ENCODE measurements around the gene FPR1.
"Not testable (repeated sequence)": the region's sequence is repeated elsewhere in the genome, so short reads cannot be mapped to it uniquely, and the experiment has no call there.

The FPR1 gene

GRCh38 chr19:51779181-51779580 lies 27.5 kb upstream of the FPR1 start:
- no peak for DNase-seq

GRCh38 chr19:51777570-51778462 lies 26.1 kb upstream of the FPR1 start:
- DNase-seq: no peak

GRCh38 chr19:51776561-51776960 lies 24.9 kb upstream of the FPR1 start:
- DNase-seq: not testable (repeated sequence)

GRCh38 chr19:51772977-51773376 lies 21.3 kb upstream of the FPR1 start:
- no peak for DNase-seq

GRCh38 chr19:51771376-51772130 lies 19.9 kb upstream of the FPR1 start:
- DNase-seq: no peak

- no peak for DNase-seq
These were observed 14.8 kb upstream of the FPR1 start for GRCh38 chr19:51766461-51766860.

- DNase-seq: no peak
These were observed 13.4 kb upstream of the FPR1 start for GRCh38 chr19:51765086-51765485.

GRCh38 chr19:51761696-51762095 lies 10.0 kb upstream of the FPR1 start:
- DNase-seq: no peak

GRCh38 chr19:51760697-51761356 lies 9.1 kb upstream of the FPR1 start, which contains the start of gene FPR2:
Gene FPR2, plus strand, starts transcription at chr19:51761180. Its CDS starts 7,479 bp downstream, at chr19:51768659.
- no peak for DNase-seq

GRCh38 chr19:51755571-51755970 lies 3.9 kb upstream of the FPR1 start:
- DNase-seq: no peak

GRCh38 chr19:51754770-51755169 lies 3.1 kb upstream of the FPR1 start:
- no peak for DNase-seq

GRCh38 chr19:51754109-51754508 lies 2.4 kb upstream of the FPR1 start:
- no peak for DNase-seq

GRCh38 chr19:51750400-51751094 lies 1.1 kb downstream of the FPR1 start:
- DNase-seq: no peak

GRCh38 chr19:51749979-51750378 lies 1.7 kb downstream of the FPR1 start:
- DNase-seq: no peak

GRCh38 chr19:51746731-51747130 lies 4.9 kb downstream of the FPR1 start:
- no peak for DNase-seq

GRCh38 chr19:51743405-51743804 lies 8.3 kb downstream of the FPR1 start:
- DNase-seq: no peak

GRCh38 chr19:51742789-51743188 lies 8.9 kb downstream of the FPR1 start:
- no peak for DNase-seq

GRCh38 chr19:51740356-51740755 lies 11.3 kb downstream of the FPR1 start:
- DNase-seq: no peak

GRCh38 chr19:51739466-51740213 lies 12.0 kb downstream of the FPR1 start:
- DNase-seq: no peak

GRCh38 chr19:51738523-51738922 lies 13.2 kb downstream of the FPR1 start:
- not testable (repeated sequence) for DNase-seq

- no peak for DNase-seq
These were observed 13.8 kb downstream of the FPR1 start for GRCh38 chr19:51737924-51738323.

- DNase-seq: no peak
These were observed 14.3 kb downstream of the FPR1 start for GRCh38 chr19:51737389-51737788.
